Naive thymus-derived CD4-positive, alpha-beta T cell (primary cell): ENCODE data around the gene ARL6IP6. TPM values are rescaled to one million over a fixed set of nuclear protein-coding genes. Genes with fewer than 3 reads are reported as not detected.

Source experiments
- ATAC-seq: fragments of 150-1000 bp; cut with Tn5 transposase; 2 replicates; pipeline ENCODE4 v1.10.0; 2021; ENCODE audit warnings: mild to moderate bottlenecking, moderate library complexity
- CTCF ChIA-PET: fragments of 350-600 bp; sonication (Branson Sonifier 250); formaldehyde crosslinking; loops from one replicate; lab custom pipeline; 2021; ENCODE audit warnings: antibody characterized with exemption; lab: Charles Lee
- POLR2A ChIA-PET: fragments of 350-600 bp; sonication (Branson Sonifier 250); formaldehyde crosslinking; loops from one replicate; lab custom pipeline; 2021; ENCODE audit warnings: antibody characterized with exemption, inconsistent platforms; lab: Charles Lee
- DNase-seq, 9 donors: peaks; one replicate each; pipeline versions ENCODE4 v3.0.0 to v3.0.0-alpha.2; 2020 to 2022; ENCODE audit warnings: mixed read lengths in 1 of 9
- H3K27ac ChIP-seq: one replicate; pipeline ENCODE4 v1.7.0; 2013; ENCODE audit warnings: mild to moderate bottlenecking, low read depth, low read length, moderate library complexity
- H3K27me3 ChIP-seq, 2 donors: one replicate each; pipeline ENCODE4 v1.7.0; 2013; ENCODE audit warnings: low read length in 2 of 2, mild to moderate bottlenecking in 2 of 2, moderate library complexity in 2 of 2; ENCODE audit not compliant: control insufficient read depth in 2 of 2, insufficient read depth in 2 of 2
- H3K36me3 ChIP-seq, 3 experiments: 1 replicate in 2 of 3; 2 replicates in 1 of 3; pipeline ENCODE4 v1.7.0; 2013; ENCODE audit warnings: low read length in 3 of 3, mild to moderate bottlenecking in 3 of 3, moderate library complexity in 1 of 3; ENCODE audit not compliant: insufficient read depth in 3 of 3, control insufficient read depth in 2 of 3
- H3K4me1 ChIP-seq, 2 donors: one replicate each; pipeline ENCODE4 v1.7.0; 2013; ENCODE audit warnings: low read length in 2 of 2, mild to moderate bottlenecking in 2 of 2, moderate library complexity in 1 of 2; ENCODE audit not compliant: control insufficient read depth in 2 of 2, insufficient read depth in 2 of 2
- H3K4me3 ChIP-seq: 2 replicates; pipeline ENCODE4 v1.7.0; 2013; ENCODE audit warnings: mild to moderate bottlenecking, low read length
- H3K9me3 ChIP-seq, 3 experiments: 1 replicate in 2 of 3; 2 replicates in 1 of 3; pipeline ENCODE4 v1.7.0; 2013; ENCODE audit warnings: low read length in 3 of 3; ENCODE audit not compliant: control insufficient read depth in 2 of 3
- H3K27ac Mint-ChIP-seq, 9 donors: one replicate each; pipeline ENCODE4 v1.8.0; 2020 to 2022; ENCODE audit warnings: mixed read lengths in 9 of 9, mild to moderate bottlenecking in 8 of 9, moderate library complexity in 5 of 9, inconsistent platforms in 2 of 9
- H3K27me3 Mint-ChIP-seq, 5 donors: one replicate each; pipeline ENCODE4 v1.8.0; 2021 to 2022; ENCODE audit warnings: mixed read lengths in 5 of 5, mild to moderate bottlenecking in 1 of 5
- H3K36me3 Mint-ChIP-seq, 5 donors: one replicate each; pipeline ENCODE4 v1.8.0; 2020 to 2022; ENCODE audit warnings: mixed read lengths in 5 of 5, mild to moderate bottlenecking in 3 of 5, inconsistent platforms in 1 of 5
- H3K4me1 Mint-ChIP-seq, 7 donors: one replicate each; pipeline ENCODE4 v1.8.0; 2020 to 2022; ENCODE audit warnings: mixed read lengths in 7 of 7, mild to moderate bottlenecking in 3 of 7, inconsistent platforms in 1 of 7
- H3K4me3 Mint-ChIP-seq, 10 donors: one replicate each; pipeline ENCODE4 v1.8.0; 2020 to 2022; ENCODE audit warnings: mild to moderate bottlenecking in 10 of 10, mixed read lengths in 10 of 10, moderate library complexity in 6 of 10, inconsistent platforms in 2 of 10
- H3K9me3 Mint-ChIP-seq, 11 donors: one replicate each; pipeline ENCODE4 v1.8.0; 2020 to 2022; ENCODE audit warnings: mixed read lengths in 11 of 11, mild to moderate bottlenecking in 4 of 11, inconsistent platforms in 1 of 11, moderate library complexity in 1 of 11
- intact Hi-C, 2 donors: fragments of 100-400 bp; cut with micrococcal nuclease; formaldehyde crosslinking; loops; one replicate each; pipeline ENCODE4 v1.15.1; 2023
- polyA plus RNA-seq, 2 donors: library from polyadenylated mRNA; unstranded; fragments of 300-500 nt; fragmentation: Illumina TruSeq; gene quantifications; one replicate each; pipeline ENCODE4 v1.2.3, GENCODE V29; 2021
- total RNA-seq, 6 experiments: library from RNA in 5 of 6; stranded (reverse) in 5 of 6; gene quantifications; 1 replicate in 5 of 6; 2 replicates in 1 of 6; pipeline ENCODE4 v1.2.3 and lab custom pipeline; 2021 to 2026

Gene ARL6IP6
- total and polyA plus RNA-seq, 7 experiments from 2014 or later: 10.2 to 43.6 (median 18.0) TPM

GRCh38 chr2:152792974-152793373 lies 74.6 kb downstream of the ARL6IP6 start:
- Mint-ChIP-seq H3K27ac (no peak overlapping the region), H3K27me3 (peaks cover 0 to 3% (median 0%) of the 10 kb centered on the region in 5 donors), H3K4me1 (no peaks in the 10 kb centered on the region), H3K36me3 (no peaks in the 10 kb centered on the region), H3K9me3 (no peaks in the 10 kb centered on the region), H3K4me3 (no peak overlapping the region)
- ChIA-PET CTCF (no interaction called here), POLR2A (no interaction called here)
- H3K9me3 ChIP-seq: no peaks in the 10 kb centered on the region
- H3K4me1 ChIP-seq: no peaks in the 10 kb centered on the region
- intact Hi-C loops: no loop called here
- H3K27me3 ChIP-seq: no peaks in the 10 kb centered on the region
- DNase-seq: no peak
- H3K4me3 ChIP-seq: no peak overlapping the region
- H3K27ac ChIP-seq: no peak overlapping the region
- no peak for ATAC-seq
- H3K36me3 ChIP-seq: no peaks in the 10 kb centered on the region

GRCh38 chr2:152796941-152797340 lies 78.5 kb downstream of the ARL6IP6 start:
- no peak overlapping the region for H3K27ac ChIP-seq
- ChIA-PET CTCF (no interaction called here), POLR2A (no interaction called here)
- Mint-ChIP-seq H3K4me3 (no peak overlapping the region), H3K9me3 (peaks cover 0 to 2% (median 0%) of the 10 kb centered on the region in 11 donors), H3K27me3 (peaks cover 0 to 10% (median 5%) of the 10 kb centered on the region in 5 donors), H3K27ac (no peak overlapping the region), H3K36me3 (no peaks in the 10 kb centered on the region), H3K4me1 (no peaks in the 10 kb centered on the region)
- ATAC-seq (no peak), DNase-seq (no peak)
- peaks cover 0 to 1% of the 10 kb centered on the region in 2 donors for H3K27me3 ChIP-seq
- intact Hi-C loops: no loop called here
- no peak overlapping the region for H3K4me3 ChIP-seq
- H3K4me1 ChIP-seq: no peaks in the 10 kb centered on the region
- H3K36me3 ChIP-seq: no peaks in the 10 kb centered on the region
- no peaks in the 10 kb centered on the region for H3K9me3 ChIP-seq

DNA sequence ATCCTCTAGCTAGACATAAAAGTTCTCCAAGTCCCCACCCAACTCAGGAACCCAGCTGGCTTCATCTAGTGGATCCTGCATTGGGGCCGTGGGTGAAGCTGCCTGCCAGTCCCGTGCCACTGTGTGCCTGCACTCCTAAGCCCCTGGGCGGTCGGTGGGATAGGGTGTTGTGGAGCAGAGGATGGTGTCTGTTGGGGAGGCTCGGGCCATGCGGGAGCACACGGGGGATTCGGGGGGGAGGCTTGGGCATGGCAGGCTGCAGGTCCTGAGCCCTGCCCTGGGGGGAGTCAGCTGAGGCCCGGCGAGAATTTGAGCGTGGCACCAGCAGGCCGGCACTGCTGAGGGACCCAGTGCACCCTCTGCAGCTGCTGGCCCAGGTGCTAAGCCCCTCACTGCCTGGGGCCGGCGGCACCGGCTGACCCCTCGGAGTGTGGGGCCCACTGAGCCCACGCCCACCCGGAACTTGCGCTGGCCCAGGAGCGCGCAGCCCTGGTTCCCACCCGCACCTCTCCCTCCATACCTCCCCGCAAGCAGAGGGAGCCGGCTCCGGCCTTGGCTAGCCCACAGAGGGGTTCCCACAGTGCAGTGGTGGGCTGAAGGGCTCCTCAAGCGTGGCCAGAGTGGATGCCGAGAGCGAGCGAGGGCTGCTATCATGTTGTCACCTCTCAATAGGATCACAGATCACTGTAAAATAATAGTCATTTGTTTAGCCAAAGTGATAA lies 86.4 kb downstream of the ARL6IP6 start:
- H3K36me3 ChIP-seq: no peaks in the 10 kb centered on the region
- H3K4me1 ChIP-seq: no peaks in the 10 kb centered on the region
- intact Hi-C loops: no loop called here
- no peak overlapping the region for H3K4me3 ChIP-seq
- Mint-ChIP-seq H3K4me3 (peak overlapping the region in 1 of 10 donors; percentile 1), H3K27ac (no peak overlapping the region), H3K36me3 (no peaks in the 10 kb centered on the region), H3K9me3 (no peaks in the 10 kb centered on the region), H3K27me3 (peaks cover 4 to 16% (median 6%) of the 10 kb centered on the region in 5 donors), H3K4me1 (peaks cover 0 to 5% (median 0%) of the 10 kb centered on the region in 7 donors)
- POLR2A ChIA-PET: no interaction called here
- no peak for DNase-seq
- H3K27me3 ChIP-seq: peaks cover 0 to 4% of the 10 kb centered on the region in 2 donors
- ATAC-seq: no peak
- no peaks in the 10 kb centered on the region for H3K9me3 ChIP-seq
- no peak overlapping the region for H3K27ac ChIP-seq
- CTCF ChIA-PET: no interaction called here

DNA sequence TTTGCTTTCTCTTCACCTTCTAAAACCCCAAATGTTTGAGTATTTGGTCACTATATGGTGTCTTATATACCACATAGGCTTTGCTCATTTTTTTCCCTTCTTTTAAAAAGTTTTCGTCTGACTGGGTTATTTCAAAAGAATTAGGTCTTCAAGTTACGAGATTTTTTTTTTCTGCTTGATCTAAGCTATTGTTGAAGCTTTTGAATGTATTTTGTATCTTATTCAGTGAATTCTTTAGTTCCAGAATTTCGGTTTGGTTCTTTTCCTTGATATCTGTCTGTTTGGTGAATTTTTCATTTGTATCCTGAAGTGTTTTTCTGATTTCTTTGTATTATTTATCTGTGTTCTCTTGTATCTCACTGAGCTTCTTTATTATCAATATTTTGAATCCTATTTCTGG lies 93.5 kb downstream of the ARL6IP6 start:
- H3K27me3 ChIP-seq: no peaks in the 10 kb centered on the region
- H3K9me3 Mint-ChIP-seq: peaks cover 8 to 30% (median 12%) of the 10 kb centered on the region in 11 donors
- intact Hi-C loops: no loop called here
- DNase-seq: no peak
- H3K27ac ChIP-seq: no peak overlapping the region
- H3K4me1 ChIP-seq: no peaks in the 10 kb centered on the region
- no peak overlapping the region for H3K4me3 Mint-ChIP-seq
- POLR2A ChIA-PET: no interaction called here
- peaks cover 0 to 15% (median 0%) of the 10 kb centered on the region in 5 donors for H3K36me3 Mint-ChIP-seq
- peaks cover 10 to 32% (median 15%) of the 10 kb centered on the region in 5 donors for H3K27me3 Mint-ChIP-seq
- no peak overlapping the region for H3K27ac Mint-ChIP-seq
- no peak for ATAC-seq
- no peaks in the 10 kb centered on the region for H3K36me3 ChIP-seq
- peaks cover 0 to 8% (median 6%) of the 10 kb centered on the region in 3 experiments for H3K9me3 ChIP-seq
- peaks cover 0 to 9% (median 0%) of the 10 kb centered on the region in 7 donors for H3K4me1 Mint-ChIP-seq
- CTCF ChIA-PET: no interaction called here
- H3K4me3 ChIP-seq: no peak overlapping the region

Other genes with a start within 250 kb of the ARL6IP6 start
- 100 to 1,000 TPM; 104 to 126 (median 109) TPM for gene PRPF40A, start 1.2 kb upstream of the ARL6IP6 start, total RNA-seq
- gene PRPF40A, start 1.2 kb upstream of the ARL6IP6 start, polyA plus RNA-seq: 100 to 1,000 TPM; 116 to 119 TPM